ENCODE data around the gene TADA2A.

DNA sequence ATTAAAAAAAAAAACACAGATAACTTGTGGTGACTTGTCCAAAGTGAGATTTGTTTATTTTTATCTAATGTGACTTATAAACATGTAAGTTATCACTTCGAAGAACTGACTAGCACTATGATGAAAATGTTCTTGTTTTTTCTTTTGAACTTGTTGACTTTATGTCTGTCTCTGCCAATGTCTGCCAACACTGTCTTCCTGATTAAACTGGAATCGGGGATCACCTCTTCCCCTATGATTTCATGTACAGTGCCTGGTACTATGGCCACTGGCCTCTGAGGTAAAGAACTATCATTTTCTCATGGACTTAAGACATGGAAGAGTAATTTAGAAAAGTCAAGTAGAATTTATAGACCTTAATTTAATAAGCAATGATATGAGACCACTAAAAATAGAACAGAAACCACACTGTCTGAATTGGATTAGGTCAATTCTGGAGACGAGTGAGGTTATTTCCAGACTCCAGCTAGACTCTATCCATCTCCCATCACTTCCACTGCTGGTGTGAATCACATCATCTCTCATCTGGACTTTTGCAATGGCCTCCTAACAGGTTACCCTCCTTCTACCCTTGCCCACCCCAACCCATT lies 22.0 kb upstream of the TADA2A start:
- TF ChIP-seq, protein P1, sequence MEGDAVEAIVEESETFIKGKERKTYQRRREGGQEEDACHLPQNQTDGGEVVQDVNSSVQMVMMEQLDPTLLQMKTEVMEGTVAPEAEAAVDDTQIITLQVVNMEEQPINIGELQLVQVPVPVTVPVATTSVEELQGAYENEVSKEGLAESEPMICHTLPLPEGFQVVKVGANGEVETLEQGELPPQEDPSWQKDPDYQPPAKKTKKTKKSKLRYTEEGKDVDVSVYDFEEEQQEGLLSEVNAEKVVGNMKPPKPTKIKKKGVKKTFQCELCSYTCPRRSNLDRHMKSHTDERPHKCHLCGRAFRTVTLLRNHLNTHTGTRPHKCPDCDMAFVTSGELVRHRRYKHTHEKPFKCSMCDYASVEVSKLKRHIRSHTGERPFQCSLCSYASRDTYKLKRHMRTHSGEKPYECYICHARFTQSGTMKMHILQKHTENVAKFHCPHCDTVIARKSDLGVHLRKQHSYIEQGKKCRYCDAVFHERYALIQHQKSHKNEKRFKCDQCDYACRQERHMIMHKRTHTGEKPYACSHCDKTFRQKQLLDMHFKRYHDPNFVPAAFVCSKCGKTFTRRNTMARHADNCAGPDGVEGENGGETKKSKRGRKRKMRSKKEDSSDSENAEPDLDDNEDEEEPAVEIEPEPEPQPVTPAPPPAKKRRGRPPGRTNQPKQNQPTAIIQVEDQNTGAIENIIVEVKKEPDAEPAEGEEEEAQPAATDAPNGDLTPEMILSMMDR (IDR thresholded peaks at IDR 0.05) = no peak
- TF ChIP-seq POLR2A (IDR thresholded peaks at IDR 0.05) = no peak

All from thyroid gland (tissue), 4 donors.